K562 (cell line): ENCODE results near the gene SLC7A5. TPM values are rescaled to one million over a fixed set of nuclear protein-coding genes. Genes with fewer than 3 reads are reported as not detected.

Source experiments
- C11orf30 ChIP-seq: fragments of 450-650 bp; IDR thresholded peaks from 2 replicates; pipeline ENCODE4 v1.6.1; 2016; ENCODE audit warnings: low read depth, mild to moderate bottlenecking
- RBM22 ChIP-seq: fragments of 200-400 bp; formaldehyde crosslinking; IDR thresholded peaks from 2 replicates; pipeline ENCODE4 v1.6.1; 2018; ENCODE audit warnings: low read length, low read depth; ENCODE audit not compliant: poor library complexity, severe bottlenecking
- ZNF143 ChIP-seq: sonication (generic); formaldehyde crosslinking; IDR thresholded peaks from 2 replicates; pipeline ENCODE4 v1.9.0; 2022; ENCODE audit warnings: mild to moderate bottlenecking, missing genetic modification reagents
- ZNF318 ChIP-seq, 2 experiments: fragments of 450-650 bp; IDR thresholded peaks; 2 replicates each; pipeline ENCODE4 v1.6.1; 2016; ENCODE audit warnings: mild to moderate bottlenecking in 2 of 2, borderline replicate concordance in 1 of 2, low read depth in 1 of 2, moderate library complexity in 1 of 2
- polyA plus RNA-seq, 8 experiments: library from polyadenylated mRNA; depleted of rRNA in 4 of 8; stranded (reverse) in 5 of 8; unstranded in 3 of 8; fragments of >200 nt; fragmentation: Nextera tagmentation in 2 of 8; fragmentation: Illumina TruSeq in 1 of 8; extraction: Ambion mirVana in 2 of 8; extraction: Trizol in 1 of 8; gene quantifications; 2 replicates each; pipeline versions ENCODE4 v1.2.1 to v1.2.3, GENCODE V29; 2011 to 2014; ENCODE audit warnings: inconsistent platforms in 1 of 8, missing spikeins in 1 of 8
- total RNA-seq, 7 experiments: library from RNA; depleted of rRNA in 6 of 7; stranded (reverse); fragments of >200 nt in 6 of 7; fragmentation: Illumina TruSeq in 2 of 7; extraction: Trizol in 2 of 7; gene quantifications; 2 replicates each; pipeline versions ENCODE4 v1.2.1 to v1.2.3, GENCODE V29; 2011 to 2021; ENCODE audit warnings: low replicate concordance in 1 of 7

SLC7A5 gene
- total and polyA plus RNA-seq, 9 of the 15 experiments (the other 6 are each of a cell fraction or from before 2014, with no cell fraction given) = 1.9 to 220 (median 18.6) TPM

- TF ChIP-seq ZNF318 (IDR thresholded peaks at IDR 0.05; ENCODE audit: borderline replicate concordance in 1 of 2, low read depth in 1 of 2) = no peak
- TF ChIP-seq C11orf30 = no peak
- TF ChIP-seq ZNF143 (CRISPR knock-in tag) = 0 out of 2 replicates have a peak, but pooled peaks have one; percentile 7
- TF ChIP-seq RBM22 = peak; percentile 89
Observed at GRCh38 chr16:87847785-87848675, 21.3 kb downstream of the SLC7A5 start (continued).
